Stimulated activated CD4-positive, alpha-beta T cell treated with anti-CD3 and anti-CD28 coated beads, Interleukin-2, amount 100 ng/mL, for 24 hours (primary cell): ENCODE results near the gene ANKRD30A.
"Not testable (repeated sequence)": the region's sequence is repeated elsewhere in the genome, so short reads cannot be mapped to it uniquely, and the experiment has no call there.

Experiments used
- DNase-seq, 2 donors: peaks; one replicate each; pipeline ENCODE4 v3.0.0-alpha.2; 2020

Gene ANKRD30A

DNA sequence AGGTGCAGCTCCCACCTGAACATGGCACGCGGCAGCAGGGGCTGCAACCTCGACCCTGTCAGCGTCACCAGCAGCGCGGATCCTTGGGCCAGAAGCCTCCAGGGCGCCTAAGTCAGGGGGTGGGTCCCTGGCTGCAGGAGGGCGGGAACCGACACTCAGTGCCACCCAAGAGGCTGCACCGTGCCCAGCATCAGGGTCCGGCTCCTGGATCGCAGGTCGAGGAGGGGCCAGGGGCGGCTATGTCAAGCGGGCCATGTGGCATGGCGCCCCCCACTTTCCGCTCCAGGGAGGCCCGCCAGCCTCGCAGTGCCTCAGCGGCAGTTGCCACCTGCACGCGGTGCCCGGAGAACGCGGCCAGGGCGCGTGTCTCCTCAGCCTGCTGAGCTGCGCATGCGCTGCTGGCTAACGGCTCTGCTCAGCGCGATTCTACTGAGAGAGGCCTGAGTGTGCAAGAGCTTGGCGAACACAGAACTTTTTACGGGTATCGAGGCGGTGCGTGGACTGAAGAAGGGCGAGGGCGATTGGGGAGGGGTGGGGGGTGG lies at the start of gene ANKRD30A:
Gene ANKRD30A (plus strand): TSS at position 408 of the 542 bp plus-strand sequence. CDS start 190 bp downstream, outside the sequence.
- DNase-seq, result no peak

- DNase-seq, result not testable (repeated sequence)
Measured at GRCh38 chr10:37076083-37076482, 49.3 kb upstream of the ANKRD30A start.

- DNase-seq, result no peak
Measured at GRCh38 chr10:37095792-37096573, 29.4 kb upstream of the ANKRD30A start.

- no peak for DNase-seq
Measured at GRCh38 chr10:37101261-37101660, 24.1 kb upstream of the ANKRD30A start.

DNA sequence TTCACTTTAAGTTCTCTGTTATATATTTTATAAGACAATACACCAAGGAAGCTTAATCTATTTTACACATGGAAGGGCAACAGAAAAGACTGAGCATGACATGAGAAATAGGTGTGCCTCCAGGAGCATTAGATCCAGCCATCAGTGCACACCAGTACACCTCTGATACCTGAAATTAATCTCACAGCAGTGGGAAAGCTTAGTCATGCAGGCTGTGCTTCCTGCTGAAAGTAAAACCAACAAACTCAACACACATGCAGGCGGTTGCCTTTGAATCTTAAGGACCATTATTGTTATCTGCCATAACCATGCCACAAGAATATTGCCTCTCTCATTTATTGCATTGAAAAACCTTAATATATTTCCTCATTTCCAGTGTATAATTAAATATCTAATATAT lies 16.4 kb upstream of the ANKRD30A start:
- no peak for DNase-seq

GRCh38 chr10:37124532-37124931 lies 866 bp upstream of the ANKRD30A start:
- DNase-seq, result no peak

GRCh38 chr10:37125921-37126320 lies 523 bp downstream of the ANKRD30A start:
- no peak for DNase-seq

- no peak for DNase-seq
Measured at GRCh38 chr10:37146443-37146842, 21.0 kb downstream of the ANKRD30A start.

GRCh38 chr10:37162430-37162829 lies 37.0 kb downstream of the ANKRD30A start:
- DNase-seq, result not testable (repeated sequence)

GRCh38 chr10:37171945-37172344 lies 46.5 kb downstream of the ANKRD30A start:
- not testable (repeated sequence) for DNase-seq

GRCh38 chr10:37178296-37178695 lies 52.9 kb downstream of the ANKRD30A start:
- DNase-seq, result not testable (repeated sequence)

DNA sequence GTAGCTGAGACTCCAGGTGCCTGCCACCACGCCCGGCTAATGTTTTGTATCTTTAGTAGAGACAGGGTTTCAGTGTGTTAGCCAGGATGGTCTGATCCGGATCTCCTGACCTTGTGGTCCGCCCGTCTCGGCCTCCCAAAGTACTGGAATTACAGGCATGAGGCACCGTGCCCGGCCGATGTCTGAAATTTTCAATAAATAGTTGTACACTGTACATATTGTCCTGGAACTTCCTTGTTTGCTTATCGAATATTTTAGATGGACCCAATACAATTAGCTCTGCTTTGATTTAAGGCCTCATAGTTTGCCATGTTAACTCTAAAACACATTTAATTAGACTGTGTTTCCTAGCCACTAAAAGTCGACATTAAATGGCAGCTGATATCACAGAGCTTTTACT lies 57.3 kb downstream of the ANKRD30A start:
- DNase-seq, result not testable (repeated sequence)

DNA sequence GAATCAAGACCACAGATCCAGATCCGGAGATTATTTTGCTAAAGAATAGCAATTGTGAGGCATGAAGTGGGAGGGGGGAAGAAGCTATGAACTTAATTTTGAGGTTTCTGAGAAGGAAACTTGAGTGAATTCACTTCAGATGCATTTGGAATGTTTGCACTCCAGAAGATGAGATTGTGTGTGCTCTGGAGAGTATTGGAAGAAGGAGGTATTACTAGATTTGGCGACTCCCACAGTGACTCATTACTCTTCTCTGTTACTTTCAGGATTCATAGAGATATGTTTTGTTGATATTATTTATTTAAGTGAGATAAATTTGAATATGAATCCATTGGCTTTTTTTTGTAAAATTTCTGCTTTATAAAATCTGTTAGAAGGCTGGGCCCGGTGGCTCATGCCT lies 80.7 kb downstream of the ANKRD30A start:
- DNase-seq, result no peak

- DNase-seq, result no peak
Measured at GRCh38 chr10:37220866-37221265, 95.5 kb downstream of the ANKRD30A start.

- no peak for DNase-seq
Measured at GRCh38 chr10:37222046-37222445, 96.6 kb downstream of the ANKRD30A start.

GRCh38 chr10:37225163-37225562 lies 99.8 kb downstream of the ANKRD30A start:
- no peak for DNase-seq

DNA sequence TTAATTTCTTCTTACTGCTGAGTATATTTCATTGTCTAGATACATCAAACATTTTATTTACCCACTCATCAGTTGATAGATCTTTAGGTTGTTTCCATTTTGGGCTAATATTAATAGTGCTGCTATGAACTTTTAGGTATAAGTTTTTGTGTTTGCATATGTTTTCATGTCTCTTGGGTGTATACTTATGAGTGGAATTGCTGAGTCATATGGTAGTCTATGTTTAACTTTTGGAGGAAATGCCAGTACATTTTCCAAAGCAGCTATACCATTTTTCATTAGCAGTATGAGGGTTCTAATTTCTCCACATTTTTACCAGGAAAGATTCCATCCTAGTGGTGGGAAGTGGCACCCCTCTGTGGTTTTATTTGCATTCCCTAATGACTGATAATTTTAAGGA lies 101.1 kb downstream of the ANKRD30A start:
- DNase-seq, result no peak

DNA sequence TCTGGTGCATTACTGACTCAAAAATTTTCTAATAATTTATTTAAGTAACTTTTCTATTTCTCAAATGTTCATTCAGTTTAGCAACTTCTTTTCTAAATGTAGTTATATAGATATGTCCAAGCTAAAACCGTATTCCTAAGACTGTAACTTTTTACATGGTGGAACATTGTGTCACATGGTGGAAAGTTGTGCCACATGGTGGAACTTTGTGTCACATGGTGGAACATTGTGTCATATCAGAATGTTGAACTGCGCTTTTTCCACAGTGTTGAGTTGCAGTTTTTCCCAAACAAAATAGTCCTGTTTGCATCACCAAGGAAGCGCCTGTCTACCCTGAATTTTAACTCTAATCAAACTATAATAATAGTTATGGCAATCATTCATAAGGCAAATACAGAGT lies 109.3 kb downstream of the ANKRD30A start:
- no peak for DNase-seq

DNA sequence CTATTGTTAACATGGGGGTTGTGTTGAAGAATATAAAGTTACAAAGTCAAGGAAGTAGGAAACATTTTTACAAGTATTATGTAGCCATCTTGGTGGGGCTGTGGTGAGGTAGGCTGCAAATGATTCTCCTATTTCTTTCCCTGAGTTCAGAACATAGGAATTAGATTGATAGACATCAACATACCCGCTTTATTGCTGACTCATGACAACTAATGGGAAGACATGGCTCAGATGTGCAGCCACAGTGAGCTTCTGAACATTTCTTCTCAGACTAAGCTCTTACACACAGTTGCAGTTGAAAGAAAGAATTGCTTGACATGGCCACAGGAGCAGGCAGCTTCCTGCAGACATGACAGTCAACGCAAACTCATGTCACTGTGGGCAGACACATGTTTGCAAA lies 110.7 kb downstream of the ANKRD30A start:
- no peak for DNase-seq

- no peak for DNase-seq
Measured at GRCh38 chr10:37240223-37240622, 114.8 kb downstream of the ANKRD30A start.

DNA sequence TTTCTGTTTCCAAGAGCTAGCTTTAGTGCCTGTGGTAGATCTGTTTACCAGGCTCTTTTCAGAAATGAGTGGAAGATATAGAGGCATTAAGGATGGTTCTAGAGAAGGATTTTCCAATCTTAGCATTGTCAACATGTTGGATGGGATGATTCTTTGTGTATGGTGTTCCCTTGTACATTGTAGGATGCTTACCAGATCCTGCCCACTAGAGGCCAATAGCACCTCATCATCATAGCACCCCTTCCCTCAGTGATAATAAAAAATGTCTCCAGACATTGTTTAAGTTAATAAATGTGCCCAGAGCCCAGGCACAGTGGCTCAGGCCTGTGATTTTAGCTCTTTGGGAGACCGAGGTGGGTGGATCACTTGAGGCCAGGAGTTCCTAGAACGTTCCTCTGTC lies 121.2 kb downstream of the ANKRD30A start:
- no peak for DNase-seq

- not testable (repeated sequence) for DNase-seq
Measured at GRCh38 chr10:37255837-37256236, 130.4 kb downstream of the ANKRD30A start.

DNA sequence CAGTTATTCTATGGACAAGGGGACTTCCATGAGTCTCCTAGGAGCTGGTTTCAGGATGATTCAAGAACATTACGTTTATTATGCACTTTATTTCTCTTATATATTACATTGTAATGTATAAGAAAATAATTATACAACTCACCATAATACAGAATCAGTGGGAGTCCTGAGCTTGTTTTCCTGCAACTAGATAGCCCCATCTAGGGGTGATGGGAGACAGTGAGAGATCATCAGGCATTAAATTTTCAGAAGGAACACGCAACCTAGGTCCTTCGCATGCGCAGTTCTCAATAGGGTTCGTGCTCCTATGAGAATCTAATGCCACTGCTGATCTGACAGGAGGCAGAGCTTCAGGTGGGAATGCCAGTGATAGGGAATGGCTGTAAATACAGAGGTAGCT lies 137.9 kb downstream of the ANKRD30A start:
- DNase-seq, result no peak

- DNase-seq, result no peak
Measured at GRCh38 chr10:37268266-37268665, 142.9 kb downstream of the ANKRD30A start.
